WERI-Rb-1 (cell line): Measurements from ENCODE around the gene SCEL.

Source experiments
- DNase-seq: peaks from one replicate; pipeline ENCODE4 v3.0.0-alpha.2; 2020
- H3K27ac ChIP-seq: fragments of 250-450 bp; sonication (Bioruptor Pico); 2 replicates; pipeline ENCODE4 v1.5.1; 2020; ENCODE audit warnings: mild to moderate bottlenecking, moderate library complexity
- H3K27me3 ChIP-seq: fragments of 250-450 bp; sonication (Bioruptor Pico); 2 replicates; pipeline ENCODE4 v1.5.1; 2021; ENCODE audit warnings: mild to moderate bottlenecking, low read depth, moderate library complexity; ENCODE audit not compliant: insufficient read depth, severe bottlenecking
- H3K36me3 ChIP-seq: fragments of 250-450 bp; sonication (Bioruptor Pico); 2 replicates; pipeline ENCODE4 v1.5.1; 2020; ENCODE audit warnings: mild to moderate bottlenecking, moderate library complexity
- H3K4me3 ChIP-seq: 2 replicates; pipeline ENCODE4 v1.5.1; 2011; ENCODE audit warnings: low read depth, mild to moderate bottlenecking, control low read depth, low read length
- H3K9me3 ChIP-seq: fragments of 250-450 bp; sonication (Bioruptor Pico); 2 replicates; pipeline ENCODE4 v1.5.1; 2021; ENCODE audit warnings: mild to moderate bottlenecking, moderate library complexity; ENCODE audit not compliant: severe bottlenecking
- TF ChIP-seq, protein P1 (sequence below): IDR thresholded peaks from 2 replicates; pipeline ENCODE4 v1.5.1; 2011; ENCODE audit warnings: low read depth, mild to moderate bottlenecking, control low read depth, inconsistent platforms, low read length

SCEL gene

GRCh38 chr13:77530875-77531274 is 4.6 kb upstream of the SCEL start:
- no peak for DNase-seq
- H3K4me3 ChIP-seq = no peak overlapping the region
- H3K27ac ChIP-seq = no peak overlapping the region
- TF ChIP-seq, protein P1, sequence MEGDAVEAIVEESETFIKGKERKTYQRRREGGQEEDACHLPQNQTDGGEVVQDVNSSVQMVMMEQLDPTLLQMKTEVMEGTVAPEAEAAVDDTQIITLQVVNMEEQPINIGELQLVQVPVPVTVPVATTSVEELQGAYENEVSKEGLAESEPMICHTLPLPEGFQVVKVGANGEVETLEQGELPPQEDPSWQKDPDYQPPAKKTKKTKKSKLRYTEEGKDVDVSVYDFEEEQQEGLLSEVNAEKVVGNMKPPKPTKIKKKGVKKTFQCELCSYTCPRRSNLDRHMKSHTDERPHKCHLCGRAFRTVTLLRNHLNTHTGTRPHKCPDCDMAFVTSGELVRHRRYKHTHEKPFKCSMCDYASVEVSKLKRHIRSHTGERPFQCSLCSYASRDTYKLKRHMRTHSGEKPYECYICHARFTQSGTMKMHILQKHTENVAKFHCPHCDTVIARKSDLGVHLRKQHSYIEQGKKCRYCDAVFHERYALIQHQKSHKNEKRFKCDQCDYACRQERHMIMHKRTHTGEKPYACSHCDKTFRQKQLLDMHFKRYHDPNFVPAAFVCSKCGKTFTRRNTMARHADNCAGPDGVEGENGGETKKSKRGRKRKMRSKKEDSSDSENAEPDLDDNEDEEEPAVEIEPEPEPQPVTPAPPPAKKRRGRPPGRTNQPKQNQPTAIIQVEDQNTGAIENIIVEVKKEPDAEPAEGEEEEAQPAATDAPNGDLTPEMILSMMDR = no peak
- H3K27me3 ChIP-seq = no peaks in the 10 kb centered on the region
- no peaks in the 10 kb centered on the region for H3K9me3 ChIP-seq
- H3K36me3 ChIP-seq = no peaks in the 10 kb centered on the region

DNA sequence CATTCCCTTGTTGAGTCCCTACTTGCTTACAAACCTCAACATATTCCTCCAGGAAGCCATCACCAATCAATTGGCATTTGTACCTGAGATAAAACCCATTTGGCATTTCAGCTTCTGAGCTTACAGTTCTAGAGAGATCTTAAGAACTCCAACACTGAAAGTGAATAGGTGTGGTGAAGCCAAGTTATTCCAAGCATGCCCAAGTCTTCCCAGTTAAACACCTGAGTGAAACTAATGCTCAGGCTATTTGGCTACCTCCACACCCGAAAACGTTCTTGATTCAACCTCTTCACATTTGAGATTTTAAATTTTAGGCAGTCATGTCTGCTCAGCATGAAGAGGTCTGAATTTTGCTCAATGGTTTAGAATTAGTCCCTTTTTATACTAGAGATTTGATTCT is 2.5 kb upstream of the SCEL start:
- no peak overlapping the region for H3K4me3 ChIP-seq
- no peaks in the 10 kb centered on the region for H3K9me3 ChIP-seq
- H3K36me3 ChIP-seq = no peaks in the 10 kb centered on the region
- TF ChIP-seq, protein P1 = no peak
- DNase-seq = no peak
- H3K27me3 ChIP-seq = no peaks in the 10 kb centered on the region
- no peak overlapping the region for H3K27ac ChIP-seq

DNA sequence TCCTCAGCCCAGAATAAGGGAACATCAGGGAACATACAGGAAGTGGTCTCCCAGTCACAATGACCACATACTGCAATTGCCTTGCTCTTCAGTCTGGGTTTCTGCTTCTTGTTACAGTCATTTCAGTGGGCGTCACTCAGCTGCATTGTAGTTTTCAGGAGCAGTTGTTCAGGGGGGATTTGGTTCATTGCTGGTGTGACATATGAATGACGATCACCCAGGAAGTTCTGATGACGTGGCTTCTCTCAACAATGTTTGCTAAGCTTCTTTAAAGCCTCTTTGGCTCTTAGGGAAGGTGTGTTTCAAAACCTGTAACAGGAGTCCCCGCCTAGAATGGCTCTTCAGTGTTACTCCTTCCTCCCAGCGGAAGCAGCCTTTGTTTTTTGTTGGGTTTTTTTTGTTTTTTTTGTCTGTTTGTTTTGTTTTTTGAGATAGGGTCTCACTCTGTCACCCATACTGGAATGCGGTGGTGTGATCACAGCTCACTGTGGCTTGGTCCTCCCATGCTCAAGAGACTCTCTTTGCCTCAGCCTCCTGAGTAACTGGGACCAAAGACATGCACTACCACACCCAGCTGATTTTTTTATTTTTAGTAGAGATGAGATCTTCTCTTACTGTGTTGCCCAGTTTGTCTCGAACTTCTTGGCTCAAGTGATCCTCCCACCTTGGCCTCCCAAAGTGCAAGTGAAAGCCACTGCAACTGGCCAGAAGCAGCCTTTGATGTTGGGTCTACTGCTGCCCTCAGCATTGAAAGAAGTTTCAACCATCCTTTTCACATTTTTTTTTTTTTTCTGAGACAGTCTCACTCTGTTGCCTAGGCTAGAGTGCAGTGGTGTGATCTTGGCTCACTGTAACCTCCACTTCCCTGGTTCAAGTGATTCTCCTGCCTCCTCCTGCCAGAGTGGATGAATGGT is 1.4 kb upstream of the SCEL start:
- H3K27ac ChIP-seq = no peak overlapping the region
- no peak overlapping the region for H3K4me3 ChIP-seq
- TF ChIP-seq, protein P1 = no peak
- no peaks in the 10 kb centered on the region for H3K27me3 ChIP-seq
- no peaks in the 10 kb centered on the region for H3K36me3 ChIP-seq
- DNase-seq = no peak
- H3K9me3 ChIP-seq = no peaks in the 10 kb centered on the region

GRCh38 chr13:77536358-77536757 is 852 bp downstream of the SCEL start:
- TF ChIP-seq, protein P1 = no peak
- Histone ChIP-seq H3K27me3 (no peaks in the 10 kb centered on the region), H3K27ac (no peak overlapping the region), H3K9me3 (no peaks in the 10 kb centered on the region), H3K36me3 (no peaks in the 10 kb centered on the region), H3K4me3 (no peak overlapping the region)
- no peak for DNase-seq

DNA sequence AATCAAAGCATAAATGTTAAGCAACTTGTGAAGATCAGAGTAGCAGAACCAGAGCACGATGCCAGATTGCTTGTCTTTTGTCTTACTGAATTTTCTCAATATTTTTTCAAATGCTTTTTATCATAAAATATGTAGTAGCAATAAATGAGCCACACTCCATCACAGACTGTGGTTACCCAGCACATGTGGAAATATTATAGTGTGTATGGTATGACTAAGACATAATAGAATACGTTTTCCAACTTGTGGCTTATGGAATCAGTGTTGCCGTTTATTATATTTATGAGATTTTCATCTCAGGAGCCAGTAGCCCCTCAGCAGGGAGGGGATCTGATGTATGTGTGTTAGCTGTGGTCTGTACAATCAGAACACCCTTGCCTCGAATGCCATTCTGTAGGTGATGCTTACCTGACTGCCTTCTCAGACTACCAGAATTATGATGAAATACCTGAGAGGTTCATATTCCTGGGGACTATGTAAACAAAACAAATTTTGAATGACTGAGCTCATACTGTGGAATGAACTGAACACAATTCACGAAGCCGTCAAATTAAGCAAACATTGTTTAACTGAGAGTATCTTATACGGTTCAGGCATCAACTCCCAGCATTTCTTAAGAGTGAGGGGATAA is 1.9 kb downstream of the SCEL start:
- Histone ChIP-seq H3K9me3 (no peaks in the 10 kb centered on the region), H3K36me3 (no peaks in the 10 kb centered on the region), H3K27ac (no peak overlapping the region), H3K27me3 (no peaks in the 10 kb centered on the region), H3K4me3 (no peak overlapping the region)
- DNase-seq = no peak
- TF ChIP-seq, protein P1 = no peak
